HFF-Myc (cell line): ENCODE results near the gene PAX5.

Experiments used
- DNase-seq: peaks from one replicate; pipeline ENCODE4 v3.0.0-alpha.2; 2011; ENCODE audit warnings: low read depth; ENCODE audit errors: extremely low read depth
- H3K4me3 ChIP-seq: replicated peaks from 2 replicates; pipeline ENCODE4 v1.5.1; 2011; ENCODE audit warnings: low read depth, mild to moderate bottlenecking, control low read depth, low read length
- CTCF ChIP-seq: IDR thresholded peaks from 2 replicates; pipeline ENCODE4 v1.5.1; 2012; ENCODE audit warnings: mild to moderate bottlenecking, low read depth, low read length, control low read depth; ENCODE audit errors: missing control alignments

Gene PAX5

GRCh38 chr9:36834736-36835135 is 199.3 kb downstream of the PAX5 start:
- no peak for DNase-seq
- no peak for TF ChIP-seq CTCF
- H3K4me3 ChIP-seq, result no peak overlapping the region

GRCh38 chr9:36833954-36834353 is 200.1 kb downstream of the PAX5 start:
- no peak for DNase-seq
- TF ChIP-seq CTCF, result no peak
- H3K4me3 ChIP-seq, result no peak overlapping the region

GRCh38 chr9:36832164-36832795 is 201.8 kb downstream of the PAX5 start:
- no peak for TF ChIP-seq CTCF
- no peak for DNase-seq
- no peak overlapping the region for H3K4me3 ChIP-seq

GRCh38 chr9:36831381-36832161 is 202.5 kb downstream of the PAX5 start:
- H3K4me3 ChIP-seq, result no peak overlapping the region
- TF ChIP-seq CTCF, result no peak
- no peak for DNase-seq

GRCh38 chr9:36828611-36829013 is 205.5 kb downstream of the PAX5 start:
- no peak for DNase-seq
- no peak for TF ChIP-seq CTCF
- no peak overlapping the region for H3K4me3 ChIP-seq

GRCh38 chr9:36827593-36827992 is 206.5 kb downstream of the PAX5 start:
- no peak overlapping the region for H3K4me3 ChIP-seq
- no peak for TF ChIP-seq CTCF

More at GRCh38 chr9:36827593-36827992, 206.5 kb downstream of the PAX5 start:
- DNase-seq, result no peak
